Esophagus (tissue), 2 donors: Measurements from ENCODE around the gene APH1B. TPM values are rescaled to one million over a fixed set of nuclear protein-coding genes. Genes with fewer than 3 reads are reported as not detected.

ENCODE experiments used
- polyA plus RNA-seq, 2 donors: library from polyadenylated mRNA; stranded (reverse); fragments of 200-250 nt; gene quantifications; one replicate each; pipeline ENCODE4 v1.2.3, GENCODE V29; 2013
- donor health status: healthy with polysubstance abuse.
- donor health status: Bipolar disorder and iron deficiency.

APH1B gene
- polyA plus RNA-seq, 2 donors = 1.6 to 2.0 TPM

Other genes with a start within 250 kb of the APH1B start
- gene TPM1, start 234.9 kb upstream of the APH1B start, polyA plus RNA-seq = 100 to 1,000 TPM; 135 to 322 TPM
- gene LACTB, start 155.7 kb upstream of the APH1B start, polyA plus RNA-seq = 1 to 10 TPM; 6.8 to 8.6 TPM
- 10 to 100 TPM; 55.1 to 59.5 TPM for gene RPS27L, start 120.1 kb upstream of the APH1B start, polyA plus RNA-seq
- gene RAB8B, start 88.0 kb upstream of the APH1B start, polyA plus RNA-seq = 1 to 10 TPM; 1.9 to 2.8 TPM
- 10 to 100 TPM; 32.2 to 35.0 TPM for gene CA12, start 104.2 kb downstream of the APH1B start, polyA plus RNA-seq
- gene USP3, start 227.0 kb downstream of the APH1B start, polyA plus RNA-seq = 10 to 100 TPM; 14.0 to 15.0 TPM